GM21825 (cell line): ENCODE measurements around the gene PCDHGB2.
A peak's percentile ranks its signal among the peaks of the same experiment; 100 is the strongest.
"Not testable (repeated sequence)": the region's sequence is repeated elsewhere in the genome, so short reads cannot be mapped to it uniquely, and the experiment has no call there.

Experiments
- ATAC-seq: cut with Tn5 transposase; IDR thresholded peaks from one replicate; pipeline ENCODE4 v1.9.1; 2021; ENCODE audit warnings: mild to moderate bottlenecking, moderate library complexity; ENCODE audit not compliant: unreplicated experiment

PCDHGB2 gene

DNA sequence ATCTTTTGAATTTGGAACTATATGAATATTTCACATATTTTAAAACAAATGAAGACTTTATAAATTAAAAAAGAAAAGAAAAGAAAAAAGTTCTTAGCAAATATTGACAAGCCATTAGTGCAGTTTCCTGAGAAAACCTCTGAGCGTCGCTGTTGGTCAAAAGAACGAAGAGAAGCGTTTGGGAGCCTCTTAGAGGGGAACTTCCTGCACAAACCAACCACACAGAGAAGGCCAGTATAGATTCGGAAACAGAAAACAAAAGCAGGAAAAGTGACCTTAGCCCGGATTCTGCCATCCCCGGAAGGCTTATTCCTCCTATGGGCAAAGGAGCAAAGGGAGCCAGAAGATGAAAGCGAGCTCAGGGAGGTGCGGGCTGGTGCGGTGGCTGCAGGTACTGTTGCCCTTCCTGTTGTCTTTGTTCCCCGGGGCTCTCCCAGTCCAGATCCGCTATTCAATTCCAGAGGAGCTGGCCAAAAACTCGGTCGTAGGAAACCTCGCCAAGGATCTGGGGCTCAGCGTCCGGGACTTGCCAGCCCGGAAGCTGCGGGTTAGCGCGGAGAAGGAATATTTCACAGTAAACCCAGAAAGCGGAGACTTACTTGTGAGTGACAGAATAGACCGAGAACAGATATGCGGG lies at the start of gene PCDHGB2:
TSS of gene PCDHGB2 (plus strand) at position 205 of the 637 bp plus-strand sequence. CDS start at position 347, 142 bp downstream.
- ATAC-seq, result no peak

DNA sequence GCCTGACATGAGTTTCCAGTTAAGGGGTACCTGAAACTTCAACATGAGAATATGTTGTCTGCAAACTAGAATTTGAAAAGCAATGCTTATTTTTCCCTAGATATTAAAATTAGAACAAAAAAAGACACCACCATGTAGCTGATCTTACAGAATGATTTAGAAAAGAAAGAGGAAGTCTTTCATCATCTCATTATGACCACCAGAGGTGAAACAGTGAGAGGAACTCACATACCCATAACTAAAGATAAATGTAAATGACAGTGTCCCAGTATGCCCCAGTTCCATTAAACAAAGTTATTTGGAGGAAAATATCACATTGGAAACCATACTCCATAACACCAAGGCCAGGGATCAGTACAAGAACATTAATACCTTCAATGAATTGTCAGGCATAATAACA lies 46.1 kb upstream of the PCDHGB2 start:
- no peak for ATAC-seq

DNA sequence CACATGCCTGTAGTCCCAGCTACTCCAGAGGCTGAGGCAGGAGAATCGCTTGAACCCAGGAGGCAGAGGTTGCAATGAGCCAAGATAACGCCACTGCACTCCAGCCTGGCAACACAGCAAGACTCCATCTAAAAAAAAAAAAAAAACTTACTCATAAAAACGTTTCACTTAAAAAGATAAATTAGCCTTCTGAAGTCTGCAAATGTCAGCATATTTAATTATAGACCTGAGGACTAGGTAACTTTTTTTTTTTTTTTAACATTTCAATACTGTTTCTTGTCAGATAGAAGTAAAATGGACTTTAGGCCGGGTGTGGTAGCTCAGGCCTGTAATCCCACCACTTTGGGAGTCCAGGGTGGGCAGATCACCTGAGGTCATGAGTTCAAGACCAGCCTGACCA lies 42.8 kb upstream of the PCDHGB2 start:
- ATAC-seq, result not testable (repeated sequence)

DNA sequence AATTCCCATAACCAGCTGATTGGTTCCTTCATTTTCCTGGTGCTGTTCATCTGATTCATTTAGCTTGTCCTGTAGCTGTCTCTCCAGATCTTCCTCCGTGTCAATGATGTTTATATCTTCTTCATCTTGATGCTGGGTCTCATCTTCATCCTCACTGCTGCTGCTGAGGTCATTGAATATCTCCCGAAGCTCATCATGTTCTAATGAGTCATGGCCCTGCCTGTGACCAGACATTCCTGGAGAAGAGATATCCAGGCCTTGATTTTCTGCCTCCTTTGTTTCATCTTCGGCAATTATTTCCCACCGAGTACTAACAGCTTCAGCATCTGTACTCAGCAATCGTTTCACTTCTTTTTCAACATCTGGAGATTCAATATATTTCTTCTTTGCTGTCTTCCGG lies 40.6 kb upstream of the PCDHGB2 start:
- ATAC-seq, result no peak

DNA sequence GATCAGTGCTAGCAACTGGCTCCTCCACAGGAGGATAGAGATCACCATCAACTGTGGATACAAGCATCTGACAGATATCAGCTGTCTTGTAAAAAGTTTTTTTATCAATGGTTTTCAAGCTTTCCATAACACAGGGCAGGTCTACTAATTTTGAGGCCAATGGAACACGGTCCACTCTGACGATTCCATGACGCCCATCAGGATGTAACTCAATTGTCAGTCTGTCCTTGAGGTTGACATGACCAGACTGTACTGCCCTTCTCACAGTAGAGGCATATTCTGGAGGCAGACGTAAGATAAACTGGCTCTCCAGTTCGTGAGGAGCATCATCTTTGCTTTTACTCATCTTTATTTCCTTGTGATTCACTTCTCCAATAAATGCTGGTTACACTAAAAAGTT lies 40.1 kb upstream of the PCDHGB2 start:
- ATAC-seq, result no peak

DNA sequence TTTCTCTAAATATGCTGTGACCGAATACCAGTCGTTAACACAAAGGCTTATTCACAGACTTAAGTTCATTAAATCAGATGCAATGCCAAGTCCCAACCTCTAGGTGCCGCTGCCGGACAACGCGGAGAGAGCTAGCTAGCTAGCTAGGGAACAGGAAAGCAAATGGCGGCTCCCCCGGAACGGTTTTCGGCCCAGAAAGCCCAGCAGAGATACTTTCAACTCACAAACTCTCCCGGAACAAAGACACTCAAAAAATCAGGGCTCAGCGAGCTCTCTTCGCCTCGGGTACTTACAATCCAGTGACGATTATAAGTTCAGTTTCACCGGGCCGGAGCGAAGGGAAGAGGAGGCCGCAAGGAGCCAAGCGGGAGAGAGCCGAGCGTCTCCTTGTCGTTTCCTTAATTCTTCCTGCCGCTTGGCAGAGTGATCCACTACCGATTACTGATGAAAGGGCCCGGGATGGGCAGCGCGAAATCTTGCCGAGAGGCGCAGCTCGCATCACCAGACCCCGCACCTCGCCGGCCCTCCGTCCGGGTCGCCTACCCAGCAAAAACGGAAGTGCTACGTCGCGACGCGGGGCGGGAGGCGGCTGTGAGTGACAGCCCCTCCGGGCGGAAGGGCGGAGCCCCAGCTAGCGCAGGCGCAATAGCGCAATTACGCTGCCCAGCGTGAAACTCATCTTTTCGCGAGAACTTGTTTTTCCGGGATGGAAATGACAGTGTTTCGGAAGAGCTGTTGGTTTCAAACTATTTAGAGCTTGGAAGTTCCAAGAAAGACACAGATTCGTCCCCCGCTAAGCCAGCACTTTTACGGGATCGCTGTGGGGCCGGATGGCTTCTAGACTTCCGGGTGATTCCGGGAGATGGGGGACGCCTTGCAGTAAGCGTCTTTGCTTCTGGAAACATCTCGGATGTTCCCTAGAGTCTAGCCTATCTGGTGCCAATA lies 39.3 kb upstream of the PCDHGB2 start, which contains the start of gene TAF7:
TSS of gene TAF7 (minus strand) at position 560 of the 945 bp plus-strand sequence. CDS start 740 bp downstream, outside the sequence.
- ATAC-seq, result peak; percentile 95

DNA sequence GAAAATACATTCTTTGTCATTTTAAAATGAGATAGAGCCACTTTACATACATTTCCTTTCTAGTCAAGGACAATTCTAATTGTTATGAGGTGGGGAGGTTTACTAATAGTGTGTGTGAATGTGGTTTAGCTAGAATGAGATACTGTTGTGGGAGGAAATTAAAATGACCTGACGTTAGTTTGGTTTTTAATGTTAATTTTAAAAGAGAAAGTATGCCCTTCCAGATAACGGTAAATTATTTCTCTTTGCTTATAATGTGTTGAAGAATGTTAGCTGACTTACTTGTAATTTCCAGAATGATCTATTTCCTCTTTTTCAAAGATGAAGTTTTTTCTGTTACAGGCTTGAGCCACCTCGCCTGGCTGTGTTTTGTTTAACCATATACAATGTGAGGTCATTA lies 37.5 kb upstream of the PCDHGB2 start:
- ATAC-seq, result no peak

DNA sequence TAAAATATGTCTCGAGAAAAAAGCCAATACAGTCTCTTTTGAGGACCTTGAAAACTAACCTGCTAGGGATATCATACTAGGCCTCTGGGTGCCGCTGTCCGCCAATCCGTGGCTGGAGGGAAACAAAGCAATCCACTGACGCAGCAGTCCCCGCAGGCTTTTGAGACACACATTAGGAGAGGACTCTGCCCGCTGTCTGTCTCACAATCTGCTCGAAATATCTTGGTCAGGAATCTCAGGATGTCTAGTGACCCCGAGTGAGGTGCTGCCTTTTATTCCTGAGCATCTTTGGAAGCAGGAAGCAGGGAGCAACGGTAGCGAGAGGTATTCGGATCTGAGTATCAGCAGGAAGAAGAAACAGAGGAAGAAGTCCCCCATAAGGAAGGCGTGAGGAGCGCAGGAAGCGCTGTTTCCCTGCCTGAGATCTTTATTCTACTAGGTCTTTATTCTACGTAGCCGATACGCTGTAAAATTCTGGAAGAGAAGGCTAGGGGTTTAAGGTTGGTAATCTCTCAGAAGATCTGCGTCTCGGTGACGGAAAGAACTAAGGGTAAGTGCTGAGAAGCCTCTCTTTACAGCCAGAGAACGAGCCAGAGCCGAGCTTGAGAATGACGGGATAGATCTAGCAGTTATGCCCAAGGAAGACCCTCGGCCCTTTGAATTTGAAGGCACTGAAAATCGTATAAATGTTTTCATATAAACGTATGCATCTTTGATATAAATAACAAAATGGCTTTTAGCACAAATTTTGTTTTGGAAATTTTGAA lies 33.5 kb upstream of the PCDHGB2 start:
- peak; percentile 91 for ATAC-seq

DNA sequence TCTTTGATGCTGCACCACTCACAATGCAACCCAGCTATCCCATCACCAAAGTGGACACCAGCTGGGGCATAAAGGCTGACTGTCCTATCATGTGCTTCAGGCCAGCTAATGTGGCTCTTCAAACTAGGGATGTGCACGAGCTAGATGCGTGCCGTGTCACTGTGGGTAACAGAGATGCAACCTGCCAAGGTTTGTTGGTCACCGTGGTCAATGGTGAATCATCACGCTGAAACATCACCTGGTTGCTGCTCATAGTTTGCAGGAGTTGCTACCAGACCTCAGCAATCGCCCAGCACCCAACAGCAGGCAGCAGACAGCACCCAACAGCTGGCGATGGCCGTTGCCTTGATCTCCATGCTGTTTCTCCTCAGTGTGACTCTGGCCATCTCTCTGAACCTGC lies 31.6 kb upstream of the PCDHGB2 start:
- ATAC-seq, result no peak

DNA sequence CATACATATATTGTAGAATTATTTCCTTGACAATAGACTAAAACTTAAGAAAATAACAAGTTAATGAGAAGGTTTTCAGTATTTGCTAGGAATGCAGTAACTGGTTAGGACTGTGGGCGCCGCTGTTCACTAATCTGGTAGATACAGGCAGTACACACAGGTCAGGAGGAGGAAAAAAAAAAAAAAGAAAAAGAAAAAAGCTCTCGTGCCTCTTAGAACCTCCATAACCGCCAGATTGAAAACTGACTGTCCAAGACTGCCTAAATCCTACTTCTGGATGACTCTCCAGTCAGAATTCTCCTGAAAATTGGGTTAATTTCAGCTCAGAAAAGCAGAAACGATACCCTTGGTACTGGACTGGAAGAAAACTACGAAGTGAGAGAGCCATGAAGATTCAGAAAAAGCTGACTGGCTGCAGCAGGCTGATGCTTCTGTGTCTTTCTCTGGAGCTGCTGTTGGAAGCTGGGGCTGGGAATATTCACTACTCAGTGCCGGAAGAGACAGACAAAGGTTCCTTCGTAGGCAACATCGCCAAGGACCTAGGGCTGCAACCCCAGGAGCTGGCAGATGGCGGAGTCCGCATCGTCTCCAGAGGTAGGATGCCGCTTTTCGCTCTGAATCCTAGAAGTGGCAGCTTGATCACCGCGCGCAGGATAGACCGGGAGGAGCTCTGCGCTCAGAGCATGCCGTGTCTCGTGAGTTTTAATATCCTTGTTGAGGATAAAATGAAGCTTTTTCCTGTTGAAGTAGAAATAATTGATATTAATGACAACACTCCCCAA lies 29.3 kb upstream of the PCDHGB2 start, which contains the start of gene PCDHGA1:
TSS of gene PCDHGA1 (plus strand) at position 216 of the 782 bp plus-strand sequence.
- no peak for ATAC-seq

DNA sequence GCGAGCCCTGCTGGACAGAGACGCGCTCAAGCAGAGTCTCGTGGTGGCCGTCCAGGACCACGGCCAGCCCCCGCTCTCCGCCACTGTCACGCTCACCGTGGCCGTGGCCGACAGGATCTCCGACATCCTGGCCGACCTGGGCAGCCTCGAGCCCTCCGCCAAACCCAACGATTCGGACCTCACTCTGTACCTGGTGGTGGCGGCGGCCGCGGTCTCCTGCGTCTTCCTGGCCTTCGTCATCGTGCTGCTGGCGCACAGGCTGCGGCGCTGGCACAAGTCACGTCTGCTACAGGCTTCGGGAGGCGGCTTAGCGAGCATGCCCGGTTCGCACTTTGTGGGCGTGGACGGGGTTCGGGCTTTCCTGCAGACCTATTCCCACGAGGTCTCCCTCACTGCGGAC lies 27.2 kb upstream of the PCDHGB2 start:
- ATAC-seq, result not testable (repeated sequence)

DNA sequence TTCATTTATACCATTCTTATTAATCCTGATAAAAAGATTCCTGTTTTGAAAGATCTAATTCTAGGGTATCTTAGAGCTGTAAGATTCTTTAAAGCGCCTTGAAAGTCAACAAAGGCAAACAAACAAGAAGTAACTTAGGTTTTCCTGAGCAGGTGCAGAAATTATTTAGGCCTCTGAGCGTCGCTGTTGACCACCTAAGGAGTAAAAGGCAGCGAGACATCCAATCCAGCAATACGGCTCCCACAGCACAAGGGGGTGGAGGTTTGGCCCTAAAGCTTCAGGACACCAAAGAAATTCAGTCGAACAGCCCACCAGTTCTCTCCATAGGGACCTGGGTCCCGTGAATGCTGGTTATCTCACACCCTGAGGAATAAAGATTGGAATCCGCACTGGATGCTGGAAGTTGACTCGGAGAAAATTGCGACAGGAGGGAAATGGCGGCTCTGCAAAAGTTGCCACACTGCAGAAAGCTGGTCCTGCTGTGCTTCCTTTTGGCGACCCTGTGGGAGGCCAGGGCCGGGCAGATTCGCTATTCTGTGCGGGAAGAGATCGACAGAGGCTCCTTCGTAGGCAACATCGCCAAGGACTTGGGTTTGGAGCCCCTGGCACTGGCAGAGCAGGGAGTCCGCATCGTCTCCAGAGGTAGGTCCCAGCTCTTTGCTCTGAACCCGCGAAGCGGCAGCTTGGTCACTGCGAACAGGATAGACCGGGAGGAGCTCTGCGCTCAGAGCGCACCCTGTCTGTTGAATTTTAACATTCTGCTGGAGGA lies 21.1 kb upstream of the PCDHGB2 start, which contains the start of gene PCDHGA2:
TSS of gene PCDHGA2 (plus strand) at position 223 of the 769 bp plus-strand sequence.
- ATAC-seq, result no peak

DNA sequence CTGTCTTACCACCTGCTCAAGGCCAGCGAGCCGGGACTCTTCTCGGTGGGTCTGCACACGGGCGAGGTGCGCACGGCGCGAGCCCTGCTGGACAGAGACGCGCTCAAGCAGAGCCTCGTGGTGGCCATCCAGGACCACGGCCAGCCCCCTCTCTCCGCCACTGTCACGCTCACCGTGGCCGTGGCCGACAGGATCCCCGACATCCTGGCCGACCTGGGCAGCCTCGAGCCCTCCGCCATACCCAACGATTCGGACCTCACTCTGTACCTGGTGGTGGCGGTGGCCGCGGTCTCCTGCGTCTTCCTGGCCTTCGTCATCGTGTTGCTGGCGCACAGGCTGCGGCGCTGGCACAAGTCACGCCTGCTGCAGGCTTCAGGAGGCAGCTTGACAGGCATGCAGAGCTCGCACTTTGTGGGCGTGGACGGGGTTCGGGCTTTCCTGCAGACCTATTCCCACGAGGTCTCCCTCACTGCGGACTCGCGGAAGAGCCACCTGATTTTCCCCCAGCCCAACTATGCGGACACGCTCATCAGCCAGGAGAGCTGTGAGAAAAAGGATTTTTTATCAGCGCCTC lies 18.9 kb upstream of the PCDHGB2 start:
- not testable (repeated sequence) for ATAC-seq

DNA sequence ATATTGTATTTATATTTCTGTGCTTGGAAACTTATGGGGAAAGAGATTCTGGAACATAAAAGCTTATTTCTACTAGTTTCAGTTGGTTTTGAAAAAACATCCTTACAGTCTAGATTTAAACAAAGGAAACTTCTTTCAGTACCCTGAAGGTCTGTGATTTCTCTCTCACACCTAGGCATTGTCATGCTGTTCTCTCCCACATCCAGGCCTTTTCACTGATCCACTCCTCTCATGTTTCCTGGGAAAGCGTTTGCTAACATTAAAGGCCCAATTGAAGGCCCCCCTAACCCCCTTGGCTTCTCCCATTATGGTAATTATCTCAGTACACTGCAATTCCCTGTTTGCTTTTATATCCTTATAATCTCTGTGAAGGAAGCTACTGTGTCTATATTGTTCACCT lies 17.0 kb upstream of the PCDHGB2 start:
- ATAC-seq, result no peak

DNA sequence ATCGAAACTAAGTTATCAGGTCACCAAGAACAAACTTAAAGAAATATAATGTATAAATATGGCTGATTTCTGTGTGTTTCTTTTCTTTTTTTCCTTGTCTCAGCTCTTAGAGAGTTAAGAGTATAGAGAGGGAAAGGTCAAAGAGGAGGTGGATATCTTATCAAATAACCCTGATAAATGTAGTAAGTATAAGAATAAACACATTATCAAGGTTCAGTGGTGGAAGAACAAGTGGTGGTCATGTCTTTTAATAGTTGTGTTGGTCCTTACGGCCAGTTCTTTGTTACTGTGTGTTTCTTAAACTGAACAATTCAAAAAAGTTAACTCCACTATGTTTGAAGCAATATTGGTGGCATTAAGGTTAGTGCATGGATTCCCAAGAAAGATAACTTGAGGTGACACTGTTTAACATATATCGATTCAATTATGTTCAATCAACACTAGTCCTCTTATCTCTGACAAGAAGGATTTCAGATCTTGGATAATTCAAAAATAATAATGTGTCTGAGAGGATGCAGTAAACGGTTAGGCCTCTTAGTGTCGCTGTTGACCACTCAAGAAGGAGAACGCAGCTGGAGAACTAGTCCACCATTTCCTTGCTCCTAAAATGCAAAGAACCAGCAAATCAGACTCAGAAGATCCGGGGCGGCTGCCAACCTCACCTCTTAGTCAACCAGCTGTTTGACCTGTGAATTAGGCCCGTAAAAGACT lies 16.4 kb upstream of the PCDHGB2 start, which contains the start of gene PCDHGA3:
TSS of gene PCDHGA3 (plus strand) at position 588 of the 711 bp plus-strand sequence. CDS start 205 bp downstream, outside the sequence.
- ATAC-seq, result no peak

DNA sequence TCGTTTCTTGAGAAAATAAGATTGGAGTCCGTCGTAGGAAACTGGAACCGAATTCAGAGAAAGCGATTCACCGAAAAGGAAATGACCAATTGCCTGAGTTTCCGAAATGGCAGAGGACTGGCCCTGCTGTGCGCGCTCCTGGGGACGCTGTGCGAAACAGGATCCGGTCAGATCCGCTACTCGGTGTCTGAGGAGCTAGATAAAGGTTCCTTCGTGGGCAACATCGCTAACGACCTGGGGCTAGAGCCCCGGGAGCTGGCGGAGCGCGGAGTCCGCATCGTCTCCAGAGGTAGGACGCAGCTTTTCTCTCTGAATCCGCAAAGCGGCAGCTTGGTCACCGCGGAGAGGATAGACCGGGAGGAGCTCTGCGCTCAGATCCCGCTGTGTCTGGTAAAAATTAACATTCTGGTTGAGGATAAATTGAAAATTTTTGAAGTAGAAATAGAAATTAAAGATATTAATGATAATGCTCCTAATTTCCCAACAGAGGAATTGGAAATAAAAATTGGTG lies 15.8 kb upstream of the PCDHGB2 start:
- ATAC-seq, result no peak

DNA sequence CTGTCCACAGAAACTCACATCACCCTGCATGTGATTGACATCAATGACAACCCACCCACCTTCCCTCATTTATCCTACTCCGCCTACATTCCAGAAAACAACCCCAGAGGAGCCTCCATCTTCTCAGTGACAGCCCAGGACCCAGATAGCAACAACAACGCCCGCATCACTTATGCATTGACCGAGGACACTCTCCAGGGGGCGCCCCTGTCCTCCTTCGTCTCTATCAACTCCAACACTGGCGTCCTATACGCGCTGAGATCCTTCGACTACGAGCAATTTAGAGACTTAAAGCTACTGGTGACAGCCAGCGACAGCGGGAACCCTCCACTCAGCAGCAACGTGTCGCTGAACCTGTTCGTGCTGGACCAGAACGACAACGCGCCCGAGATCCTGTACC lies 14.5 kb upstream of the PCDHGB2 start:
- no peak for ATAC-seq

DNA sequence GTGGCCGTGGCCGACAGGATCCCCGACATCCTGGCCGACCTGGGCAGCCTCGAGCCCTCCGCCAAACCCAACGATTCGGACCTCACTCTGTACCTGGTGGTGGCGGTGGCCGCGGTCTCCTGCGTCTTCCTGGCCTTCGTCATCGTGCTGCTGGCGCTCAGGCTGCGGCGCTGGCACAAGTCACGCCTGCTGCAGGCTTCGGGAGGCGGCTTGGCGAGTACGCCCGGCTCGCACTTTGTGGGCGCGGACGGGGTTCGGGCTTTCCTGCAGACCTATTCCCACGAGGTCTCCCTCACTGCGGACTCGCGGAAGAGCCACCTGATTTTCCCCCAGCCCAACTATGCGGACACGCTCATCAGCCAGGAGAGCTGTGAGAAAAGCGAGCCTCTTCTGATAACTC lies 13.8 kb upstream of the PCDHGB2 start:
- not testable (repeated sequence) for ATAC-seq
